Hepatocyte (in vitro differentiated cells): ENCODE measurements around the gene TELO2.

Experiments
- CTCF ChIP-seq: fragments of 200-600 bp; sonication (generic); IDR thresholded peaks from 2 replicates; pipeline ENCODE4 v1.5.1; 2016; ENCODE audit warnings: antibody characterized with exemption, mild to moderate bottlenecking; ENCODE audit not compliant: poor library complexity
- EZH2phosphoT487 ChIP-seq: fragments of 200-600 bp; sonication (generic); IDR thresholded peaks from one replicate; pipeline ENCODE4 v1.6.1; 2018; ENCODE audit warnings: antibody characterized with exemption, mild to moderate bottlenecking, low read depth, moderate library complexity; ENCODE audit not compliant: unreplicated experiment, severe bottlenecking

- TF ChIP-seq EZH2phosphoT487 (no peak), CTCF (no peak)
Observed at GRCh38 chr16:1546430-1546829, 53.3 kb downstream of the TELO2 start.
